PFSK-1 (cell line): ENCODE results near the gene PIWIL4.

Source experiments
- POLR2AphosphoS5 ChIP-seq: IDR thresholded peaks from 2 replicates; pipeline ENCODE4 v1.6.1; 2012; ENCODE audit warnings: low read depth, mild to moderate bottlenecking, control low read depth, low read length, moderate library complexity
- TAF1 ChIP-seq: IDR thresholded peaks from 2 replicates; pipeline ENCODE4 v1.6.1; 2012; ENCODE audit warnings: low read length, control low read depth, borderline replicate concordance; ENCODE audit not compliant: insufficient read depth

DNA sequence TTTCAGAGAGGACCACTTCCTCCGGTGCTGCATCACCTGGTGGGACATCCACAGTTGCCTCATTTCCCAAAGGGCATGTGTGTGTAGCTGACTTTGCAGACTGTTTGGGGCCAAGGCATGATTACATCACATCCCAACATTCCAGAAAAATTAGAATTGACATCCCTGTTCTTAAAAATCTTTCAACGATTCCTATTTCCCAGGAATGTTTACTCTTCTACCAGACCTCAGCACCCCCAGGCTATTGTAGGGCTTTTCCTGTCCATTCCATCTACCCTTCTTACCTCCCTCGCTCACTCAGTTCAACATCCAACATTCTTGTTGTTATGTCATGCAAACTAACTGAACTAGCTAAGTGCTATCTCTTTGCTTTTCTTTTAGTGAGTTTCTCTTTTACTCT, 37.3 kb downstream of the PIWIL4 start:
- TF ChIP-seq POLR2AphosphoS5 (no peak), TAF1 (no peak)
